Activated CD8-positive, alpha-beta memory T cell treated with anti-CD3 and anti-CD28 coated beads, Interleukin-2, amount 50 U/mL, for 1 hour (primary cell): ENCODE results near the gene BLOC1S1.
"Not testable (repeated sequence)": the region's sequence is repeated elsewhere in the genome, so short reads cannot be mapped to it uniquely, and the experiment has no call there.

Source experiments
- DNase-seq: peaks from one replicate; pipeline ENCODE4 v3.0.0-alpha.2; 2020; ENCODE audit errors: extremely low read depth

The BLOC1S1 gene

GRCh38 chr12:55745361-55746173 is 29.7 kb downstream of the BLOC1S1 start:
- no peak for DNase-seq

GRCh38 chr12:55746174-55746912 is 30.5 kb downstream of the BLOC1S1 start:
- DNase-seq, result no peak

GRCh38 chr12:55746913-55747231 is 31.0 kb downstream of the BLOC1S1 start:
- no peak for DNase-seq

- no peak for DNase-seq
Measured at GRCh38 chr12:55748230-55748993, 32.6 kb downstream of the BLOC1S1 start.

GRCh38 chr12:55755246-55755645 is 39.4 kb downstream of the BLOC1S1 start:
- no peak for DNase-seq

- no peak for DNase-seq
Measured at GRCh38 chr12:55757701-55758100, 41.9 kb downstream of the BLOC1S1 start.

GRCh38 chr12:55758575-55758974 is 42.7 kb downstream of the BLOC1S1 start:
- DNase-seq, result not testable (repeated sequence)

GRCh38 chr12:55760663-55761062 is 44.8 kb downstream of the BLOC1S1 start:
- DNase-seq, result no peak

- DNase-seq, result no peak
Measured at GRCh38 chr12:55762646-55763045, 46.8 kb downstream of the BLOC1S1 start.

GRCh38 chr12:55765736-55766290 is 50.0 kb downstream of the BLOC1S1 start:
- DNase-seq, result no peak

GRCh38 chr12:55767156-55767555 is 51.3 kb downstream of the BLOC1S1 start:
- no peak for DNase-seq
